ENCODE measurements around the gene MAP4K3. TPM values are rescaled to one million over a fixed set of nuclear protein-coding genes. Genes with fewer than 3 reads are reported as not detected.

Gene MAP4K3
- total and polyA plus RNA-seq, 2 of the 4 experiments (the other 2 are of a cell fraction), result 13.2 to 32.6 TPM

GRCh38 chr2:39411181-39411944 is 25.7 kb downstream of the MAP4K3 start (continued):
- TF ChIP-seq RAD21 (IDR thresholded peaks at IDR 0.05; ENCODE audit: low read length) (no peak), POLR2A (IDR thresholded peaks at IDR 0.05; ENCODE audit: low read depth, low read length) (no peak), CHD1 (IDR thresholded peaks at IDR 0.05; ENCODE audit: low read depth, low read length) (peak; percentile 74; the same call in 1 of the 2 replicates), FOS (IDR thresholded peaks at IDR 0.05; ENCODE audit: low read depth, low read length) (peak; percentile 77), NFE2L2 (IDR thresholded peaks at IDR 0.05; ENCODE audit: low read depth, low read length) (no peak), RFX5 (IDR thresholded peaks at IDR 0.05; ENCODE audit: low read depth, low read length) (no peak), MAZ (IDR thresholded peaks at IDR 0.05; ENCODE audit: borderline replicate concordance, low read depth, low read length) (no peak), MXI1 (IDR thresholded peaks at IDR 0.05; ENCODE audit: borderline replicate concordance, low read depth, low read length) (no peak)

All from IMR-90 (cell line).